Suppressor macrophage treated with lipopolysaccharide for 1 hour (primary cell): ENCODE results near the gene ABCC12.

ENCODE experiments used
- DNase-seq, 3 donors: peaks; one replicate each; pipeline ENCODE4 v3.0.0-alpha.2; 2020 to 2022

Gene ABCC12

GRCh38 chr16:48131201-48131935 is 24.4 kb downstream of the ABCC12 start:
- DNase-seq: no peak

- no peak for DNase-seq
Measured at GRCh38 chr16:48129926-48130325, 25.9 kb downstream of the ABCC12 start.

GRCh38 chr16:48128769-48129168 is 27.0 kb downstream of the ABCC12 start:
- DNase-seq: no peak

- no peak for DNase-seq
Measured at GRCh38 chr16:48126801-48127644, 28.8 kb downstream of the ABCC12 start.

GRCh38 chr16:48125888-48126287 is 29.9 kb downstream of the ABCC12 start:
- DNase-seq: no peak

- DNase-seq: no peak
Measured at GRCh38 chr16:48124266-48124665, 31.5 kb downstream of the ABCC12 start.

- DNase-seq: peak; percentile 70 to 91 (median 80)
Measured at GRCh38 chr16:48123104-48123788, 32.5 kb downstream of the ABCC12 start.

- no peak for DNase-seq
Measured at GRCh38 chr16:48121276-48121675, 34.5 kb downstream of the ABCC12 start.

GRCh38 chr16:48118841-48119240 is 37.0 kb downstream of the ABCC12 start:
- no peak for DNase-seq

GRCh38 chr16:48117217-48118105 is 38.3 kb downstream of the ABCC12 start:
- DNase-seq: peak; percentile 41 to 64 (median 52)

GRCh38 chr16:48115299-48115698 is 40.5 kb downstream of the ABCC12 start:
- no peak for DNase-seq

GRCh38 chr16:48114410-48114809 is 41.4 kb downstream of the ABCC12 start:
- DNase-seq: no peak

- peak in 2 of 3 donors; percentile 3 to 4 for DNase-seq
Measured at GRCh38 chr16:48113471-48113870, 42.3 kb downstream of the ABCC12 start.

GRCh38 chr16:48113001-48113400 is 42.8 kb downstream of the ABCC12 start:
- no peak for DNase-seq

- DNase-seq: no peak
Measured at GRCh38 chr16:48112600-48112999, 43.2 kb downstream of the ABCC12 start.

GRCh38 chr16:48110982-48111381 is 44.8 kb downstream of the ABCC12 start:
- peak in 1 of 3 donors; percentile 5 for DNase-seq

GRCh38 chr16:48110000-48110399 is 45.8 kb downstream of the ABCC12 start:
- no peak for DNase-seq

GRCh38 chr16:48109475-48109874 is 46.3 kb downstream of the ABCC12 start:
- DNase-seq: no peak

GRCh38 chr16:48106446-48106845 is 49.3 kb downstream of the ABCC12 start:
- no peak for DNase-seq
